Activated naive CD8-positive, alpha-beta T cell treated with anti-CD3 and anti-CD28 coated beads for 36 hours (primary cell): ENCODE measurements around the gene SCAMP1. TPM values are rescaled to one million over a fixed set of nuclear protein-coding genes. Genes with fewer than 3 reads are reported as not detected.
"Not testable (repeated sequence)": the region's sequence is repeated elsewhere in the genome, so short reads cannot be mapped to it uniquely, and the experiment has no call there.

Experiments
- DNase-seq: peaks from one replicate; pipeline ENCODE4 v3.0.0; 2021
- H3K27ac Mint-ChIP-seq: one replicate; pipeline ENCODE4 v1.8.0; 2022; ENCODE audit warnings: mild to moderate bottlenecking, moderate library complexity, mixed read lengths
- H3K27me3 Mint-ChIP-seq: one replicate; pipeline ENCODE4 v1.8.0; 2022; ENCODE audit warnings: mild to moderate bottlenecking, mixed read lengths
- H3K36me3 Mint-ChIP-seq: one replicate; pipeline ENCODE4 v1.8.0; 2021; ENCODE audit warnings: mild to moderate bottlenecking, mixed read lengths
- H3K4me1 Mint-ChIP-seq: one replicate; pipeline ENCODE4 v1.8.0; 2021; ENCODE audit warnings: mixed read lengths
- H3K4me3 Mint-ChIP-seq: one replicate; pipeline ENCODE4 v1.8.0; 2022; ENCODE audit warnings: mild to moderate bottlenecking, moderate library complexity, mixed read lengths
- H3K9me3 Mint-ChIP-seq: one replicate; pipeline ENCODE4 v1.8.0; 2022; ENCODE audit warnings: mixed read lengths
- total RNA-seq, 2 experiments: library from RNA; stranded (reverse); gene quantifications; one replicate each; pipeline ENCODE4 v1.2.3, GENCODE V29; 2021

The SCAMP1 gene
- total RNA-seq, 2 experiments from 2014 or later = 15.6 to 19.9 TPM

DNA sequence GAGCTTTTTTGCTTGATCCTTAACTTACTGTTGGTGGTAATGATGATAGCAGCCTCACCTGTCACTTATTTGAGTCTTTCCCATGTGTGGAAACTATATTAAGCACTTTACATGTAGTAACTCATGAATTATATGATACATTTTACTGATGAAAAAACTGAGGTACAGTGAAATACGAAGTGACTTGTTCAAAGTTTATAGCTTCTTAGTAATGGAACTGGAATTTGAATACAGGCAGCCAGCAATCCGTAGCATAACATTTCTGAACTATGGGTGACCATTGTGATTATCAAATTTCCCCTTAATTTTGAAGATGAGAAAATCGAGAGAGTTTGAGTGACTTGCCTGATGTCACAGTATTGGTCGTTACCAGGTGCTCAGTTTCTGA, 17.3 kb downstream of the SCAMP1 start:
- Mint-ChIP-seq H3K4me3 (no peak overlapping the region), H3K27me3 (no peaks in the 10 kb centered on the region), H3K4me1 (peaks cover 10% of the 10 kb centered on the region), H3K9me3 (no peaks in the 10 kb centered on the region), H3K36me3 (peaks cover 13% of the 10 kb centered on the region), H3K27ac (no peak overlapping the region)
- no peak for DNase-seq

DNA sequence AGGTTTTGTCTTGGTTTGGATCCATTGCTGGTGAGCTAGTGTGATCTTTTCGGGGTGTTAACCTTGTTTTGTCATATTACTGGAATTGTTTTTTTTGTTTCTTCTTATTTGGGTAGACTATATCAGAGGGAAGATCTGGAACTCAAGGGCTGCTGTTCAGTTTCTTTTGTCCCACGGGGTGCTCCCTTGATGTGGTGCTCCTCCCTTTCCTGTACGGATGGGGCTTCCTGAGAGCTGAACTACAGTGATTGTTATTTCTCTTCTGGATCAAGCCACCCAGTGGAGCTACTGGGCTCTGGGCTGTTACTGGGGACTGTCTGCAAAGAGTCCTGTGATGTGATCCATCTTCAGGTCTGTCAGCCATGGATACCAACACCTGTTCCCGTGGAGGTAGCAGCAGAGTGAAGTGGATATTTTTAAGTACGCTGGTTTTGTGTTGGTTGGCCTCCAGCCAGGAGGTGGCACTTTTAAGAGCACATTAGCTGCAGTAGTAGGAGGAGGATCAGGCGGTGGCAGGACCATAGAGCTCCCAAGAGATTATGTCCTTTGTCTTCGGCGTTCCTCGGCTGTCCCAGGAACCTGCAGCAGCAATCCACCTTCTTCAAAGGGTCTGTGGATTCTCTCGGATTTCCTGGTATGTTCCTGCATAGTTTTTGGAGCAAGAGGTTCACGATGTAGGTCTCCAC, 27.2 kb downstream of the SCAMP1 start:
- no peak overlapping the region for H3K4me3 Mint-ChIP-seq
- peaks cover 31% of the 10 kb centered on the region for H3K9me3 Mint-ChIP-seq
- DNase-seq = no peak
- peak overlapping the region; percentile 11 for H3K27ac Mint-ChIP-seq
- H3K27me3 Mint-ChIP-seq = no peaks in the 10 kb centered on the region
- peaks cover 12% of the 10 kb centered on the region for H3K4me1 Mint-ChIP-seq
- H3K36me3 Mint-ChIP-seq = peaks cover 65% of the 10 kb centered on the region

GRCh38 chr5:78391357-78391756, 30.9 kb downstream of the SCAMP1 start:
- H3K27me3 Mint-ChIP-seq, H3K4me3 Mint-ChIP-seq, H3K27ac Mint-ChIP-seq, DNase-seq, H3K4me1 Mint-ChIP-seq: not testable (repeated sequence)
- peaks cover 12% of the 10 kb centered on the region for H3K9me3 Mint-ChIP-seq
- H3K36me3 Mint-ChIP-seq = peaks cover 44% of the 10 kb centered on the region

- H3K4me3 Mint-ChIP-seq = no peak overlapping the region
- no peaks in the 10 kb centered on the region for H3K27me3 Mint-ChIP-seq
- H3K36me3 Mint-ChIP-seq = peaks cover 35% of the 10 kb centered on the region
- no peak overlapping the region for H3K27ac Mint-ChIP-seq
- DNase-seq = no peak
- peaks cover 10% of the 10 kb centered on the region for H3K4me1 Mint-ChIP-seq
- H3K9me3 Mint-ChIP-seq = peaks cover 9% of the 10 kb centered on the region
These were observed 37.4 kb downstream of the SCAMP1 start for GRCh38 chr5:78397831-78398230.

- H3K4me3 Mint-ChIP-seq = no peak overlapping the region
- peaks cover 34% of the 10 kb centered on the region for H3K36me3 Mint-ChIP-seq
These were observed 38.7 kb downstream of the SCAMP1 start for GRCh38 chr5:78399116-78399515.

DNA sequence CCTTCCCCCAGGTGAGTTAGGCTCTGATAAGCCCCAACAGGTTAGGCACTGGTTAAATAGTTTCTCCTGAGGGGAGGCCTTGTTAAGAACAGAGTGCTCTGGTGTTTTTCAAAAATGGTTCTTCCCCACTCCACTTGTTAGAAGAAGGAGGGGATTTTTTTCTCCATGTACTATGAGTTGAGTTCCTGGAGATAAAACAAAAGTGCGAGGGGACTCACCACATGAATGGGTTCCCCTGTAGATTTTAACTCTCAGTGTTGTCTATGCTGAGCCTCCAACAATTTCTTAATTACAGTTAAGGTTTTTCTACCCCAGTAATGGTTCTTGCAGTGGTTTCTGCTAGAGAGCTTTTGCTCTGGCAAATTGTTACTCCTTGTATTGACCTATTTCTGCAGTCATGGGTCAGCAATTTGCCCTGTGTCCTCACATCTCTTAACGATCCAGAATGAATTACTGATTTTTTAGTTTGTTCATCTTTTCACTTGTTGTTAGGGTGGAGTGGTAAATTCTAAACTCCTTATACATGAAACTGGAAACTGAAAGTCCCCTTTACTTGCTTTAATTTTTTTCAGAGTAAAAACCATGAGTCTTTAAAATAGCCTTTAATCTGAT, 44.4 kb downstream of the SCAMP1 start:
- DNase-seq = no peak
- Mint-ChIP-seq H3K27me3 (no peaks in the 10 kb centered on the region), H3K9me3 (peaks cover 8% of the 10 kb centered on the region), H3K4me1 (peaks cover 36% of the 10 kb centered on the region), H3K4me3 (no peak overlapping the region), H3K36me3 (peaks cover 34% of the 10 kb centered on the region), H3K27ac (no peak overlapping the region)

More at GRCh38 chr5:78399116-78399515, 38.7 kb downstream of the SCAMP1 start:
- DNase-seq = no peak
- Mint-ChIP-seq H3K9me3 (peaks cover 9% of the 10 kb centered on the region), H3K27me3 (no peaks in the 10 kb centered on the region), H3K27ac (no peak overlapping the region), H3K4me1 (peaks cover 10% of the 10 kb centered on the region)

DNA sequence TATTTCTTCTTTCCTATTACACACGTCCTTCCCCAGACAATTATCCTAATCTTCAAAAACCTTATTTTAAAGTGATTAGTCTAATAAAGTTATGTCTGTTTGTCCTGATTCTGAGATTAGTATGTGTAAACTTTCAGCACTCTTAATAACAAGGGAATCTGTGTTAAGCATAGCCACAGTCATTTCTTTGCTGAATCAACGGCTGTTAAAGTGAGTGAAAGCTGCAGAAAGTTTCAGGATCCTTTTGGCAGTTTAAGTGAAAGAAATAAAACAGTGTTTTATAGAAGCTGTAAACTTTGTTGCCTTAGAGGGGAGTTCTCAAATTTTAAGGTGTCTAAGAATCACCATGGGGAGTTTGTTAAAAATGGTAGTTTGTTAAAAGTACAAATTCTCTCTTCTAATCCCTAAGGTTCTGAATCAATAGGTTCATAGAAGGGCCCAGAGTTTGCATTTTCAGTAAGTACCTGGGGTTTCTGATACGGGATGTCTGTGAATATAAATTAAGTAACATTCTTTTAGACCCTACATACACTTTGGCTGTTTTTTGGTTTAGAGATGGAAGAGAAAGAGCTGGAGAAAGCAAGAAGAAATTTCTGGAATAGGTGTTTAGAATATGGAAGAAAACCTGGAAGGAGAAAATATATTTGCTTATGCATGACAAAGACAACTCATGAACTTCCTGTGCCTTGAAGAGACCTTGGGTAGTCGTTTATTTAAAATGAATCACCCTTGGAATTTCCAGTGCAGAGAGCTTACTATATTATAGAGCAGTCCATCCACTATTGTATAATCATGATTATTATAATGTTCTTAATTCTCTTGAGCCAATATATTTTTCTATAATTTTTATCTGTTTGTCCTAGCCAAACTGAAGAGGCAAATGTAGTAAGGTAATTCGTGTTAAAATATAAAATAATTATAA, 45.7 kb downstream of the SCAMP1 start:
- DNase-seq = no peak
- Mint-ChIP-seq H3K4me3 (no peak overlapping the region), H3K27ac (peak overlapping the region; percentile 62), H3K4me1 (peaks cover 40% of the 10 kb centered on the region), H3K27me3 (no peaks in the 10 kb centered on the region), H3K36me3 (peaks cover 29% of the 10 kb centered on the region), H3K9me3 (peaks cover 8% of the 10 kb centered on the region)

- Mint-ChIP-seq H3K36me3 (peaks cover 26% of the 10 kb centered on the region), H3K27ac (no peak overlapping the region)
These were observed 47.0 kb downstream of the SCAMP1 start for GRCh38 chr5:78407458-78407857.

GRCh38 chr5:78411586-78411985, 51.2 kb downstream of the SCAMP1 start:
- H3K4me1 Mint-ChIP-seq = peaks cover 27% of the 10 kb centered on the region
- no peak overlapping the region for H3K4me3 Mint-ChIP-seq
- no peak overlapping the region for H3K27ac Mint-ChIP-seq
- DNase-seq = no peak
- H3K36me3 Mint-ChIP-seq = peaks cover 29% of the 10 kb centered on the region
- no peaks in the 10 kb centered on the region for H3K27me3 Mint-ChIP-seq
- peaks cover 8% of the 10 kb centered on the region for H3K9me3 Mint-ChIP-seq

More at GRCh38 chr5:78407458-78407857, 47.0 kb downstream of the SCAMP1 start:
- H3K4me3 Mint-ChIP-seq = no peak overlapping the region
- no peaks in the 10 kb centered on the region for H3K27me3 Mint-ChIP-seq
- H3K4me1 Mint-ChIP-seq = peaks cover 44% of the 10 kb centered on the region
- H3K9me3 Mint-ChIP-seq = peaks cover 8% of the 10 kb centered on the region
- no peak for DNase-seq

- peaks cover 16% of the 10 kb centered on the region for H3K36me3 Mint-ChIP-seq
- H3K9me3 Mint-ChIP-seq = no peaks in the 10 kb centered on the region
- H3K27ac Mint-ChIP-seq = no peak overlapping the region
- DNase-seq = no peak
- H3K4me3 Mint-ChIP-seq = no peak overlapping the region
- H3K4me1 Mint-ChIP-seq = peaks cover 8% of the 10 kb centered on the region
- no peaks in the 10 kb centered on the region for H3K27me3 Mint-ChIP-seq
These were observed 56.4 kb downstream of the SCAMP1 start for GRCh38 chr5:78416677-78417425.

DNA sequence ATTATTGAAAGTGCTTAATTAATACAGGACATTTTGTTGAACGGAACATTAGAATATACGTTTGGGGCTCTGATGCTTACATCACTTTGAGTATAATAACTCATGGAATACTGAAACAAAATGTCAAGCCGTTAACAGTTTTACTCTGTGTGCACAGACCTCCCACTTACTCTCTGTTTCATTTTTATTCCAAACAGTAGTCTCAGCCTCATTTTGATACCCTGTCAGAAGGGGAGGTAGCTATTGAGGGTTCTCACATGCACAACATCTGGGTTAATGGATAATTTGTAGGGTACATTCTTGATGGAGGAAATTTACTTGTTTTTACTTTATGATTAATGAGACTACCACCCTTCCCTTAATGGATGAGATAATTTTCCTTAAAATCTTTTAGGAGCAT, 59.0 kb downstream of the SCAMP1 start:
- H3K27ac Mint-ChIP-seq = no peak overlapping the region
- peaks cover 3% of the 10 kb centered on the region for H3K4me1 Mint-ChIP-seq
- peaks cover 22% of the 10 kb centered on the region for H3K36me3 Mint-ChIP-seq
- DNase-seq = no peak
- H3K4me3 Mint-ChIP-seq = no peak overlapping the region
- no peaks in the 10 kb centered on the region for H3K27me3 Mint-ChIP-seq
- no peaks in the 10 kb centered on the region for H3K9me3 Mint-ChIP-seq

- no peak for DNase-seq
- Mint-ChIP-seq H3K4me1 (peaks cover 3% of the 10 kb centered on the region), H3K4me3 (no peak overlapping the region), H3K36me3 (peaks cover 21% of the 10 kb centered on the region), H3K9me3 (no peaks in the 10 kb centered on the region), H3K27me3 (no peaks in the 10 kb centered on the region), H3K27ac (no peak overlapping the region)
These were observed 60.1 kb downstream of the SCAMP1 start for GRCh38 chr5:78420548-78420947.

DNA sequence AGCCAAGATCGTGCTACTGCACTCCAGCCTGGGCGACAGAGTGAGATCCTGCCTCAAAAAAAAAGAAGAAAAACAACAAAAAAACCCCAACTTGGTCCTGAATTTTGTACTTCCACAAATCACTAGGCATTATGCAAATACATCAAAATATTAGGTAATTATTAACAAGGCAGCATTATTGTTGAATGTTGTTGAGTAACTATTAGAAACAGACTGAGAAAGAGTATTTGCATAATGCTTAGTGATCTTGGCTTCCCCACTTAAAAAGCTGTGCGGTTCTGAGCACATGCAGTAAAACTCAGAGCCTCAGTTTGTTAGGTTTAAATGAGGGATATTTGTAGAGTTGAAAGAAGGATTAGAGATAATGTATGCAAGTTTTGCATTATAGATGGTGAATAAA, 64.2 kb downstream of the SCAMP1 start:
- Mint-ChIP-seq H3K9me3 (peaks cover 9% of the 10 kb centered on the region), H3K4me3 (no peak overlapping the region), H3K4me1 (peaks cover under 1% of the 10 kb centered on the region), H3K27ac (no peak overlapping the region), H3K36me3 (peaks cover 36% of the 10 kb centered on the region), H3K27me3 (no peaks in the 10 kb centered on the region)
- no peak for DNase-seq

DNA sequence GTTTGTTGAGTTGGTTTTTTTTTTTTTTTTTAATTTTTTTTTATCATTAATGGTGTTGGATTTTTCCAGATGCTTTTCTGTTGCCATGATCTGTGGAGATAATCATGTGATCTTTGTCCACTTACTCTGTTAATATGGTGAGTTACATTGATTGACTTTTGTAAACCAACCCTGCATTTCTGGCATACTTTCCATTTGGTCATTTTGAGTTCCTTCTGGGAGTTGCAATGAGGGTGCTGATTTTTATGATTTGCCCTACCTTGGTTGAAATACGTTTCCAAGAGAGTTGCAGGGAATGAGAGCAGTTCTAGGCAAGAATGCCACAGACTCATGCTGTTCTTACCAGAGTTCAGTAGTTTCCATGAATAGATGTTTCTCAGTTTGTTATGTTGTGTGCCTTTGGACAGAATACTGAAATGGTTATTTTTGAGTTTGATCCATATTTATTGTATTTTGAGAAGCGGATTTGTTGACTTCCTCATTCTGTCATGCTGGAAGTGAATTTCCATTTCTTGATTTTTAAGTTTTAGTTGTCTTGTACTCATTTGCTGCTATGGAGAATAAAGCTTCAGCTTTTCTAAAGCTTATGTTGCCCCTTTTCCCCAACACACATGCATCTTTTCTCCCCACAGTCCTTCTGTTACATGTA, 69.0 kb downstream of the SCAMP1 start:
- peaks cover 43% of the 10 kb centered on the region for H3K36me3 Mint-ChIP-seq
- H3K27me3 Mint-ChIP-seq = no peaks in the 10 kb centered on the region
- no peak overlapping the region for H3K4me3 Mint-ChIP-seq
- peaks cover 2% of the 10 kb centered on the region for H3K4me1 Mint-ChIP-seq
- H3K27ac Mint-ChIP-seq = no peak overlapping the region
- H3K9me3 Mint-ChIP-seq = peaks cover 18% of the 10 kb centered on the region
- DNase-seq = no peak
